ENCODE measurements around the gene MANBA. TPM values are rescaled to one million over a fixed set of nuclear protein-coding genes. Genes with fewer than 3 reads are reported as not detected.
"Not testable (repeated sequence)": the region's sequence is repeated elsewhere in the genome, so short reads cannot be mapped to it uniquely, and the experiment has no call there.

Gene MANBA
- total RNA-seq, 1 experiment from 2014 or later = 21.4 TPM

DNA sequence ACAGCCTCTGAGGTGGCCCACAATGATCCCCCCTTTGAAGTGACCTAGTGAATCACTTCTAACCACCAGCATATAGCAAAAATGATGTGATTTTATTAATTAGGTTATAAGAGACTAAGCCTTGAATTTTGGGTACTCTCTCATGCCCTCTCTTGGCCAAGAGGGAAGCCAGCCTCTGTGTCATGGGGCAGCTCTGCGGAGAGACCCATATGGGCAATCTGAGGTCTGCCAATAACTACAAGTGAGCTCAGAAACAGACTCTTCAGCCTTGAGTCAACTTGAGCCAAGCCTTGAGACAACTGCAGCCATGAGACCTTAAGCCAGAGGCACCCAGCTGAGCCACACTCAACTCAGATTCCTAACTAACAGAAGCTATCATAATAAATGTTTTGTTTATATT, 45.7 kb downstream of the MANBA start:
- Histone ChIP-seq H2BK5ac (ENCODE audit: insufficient read length, low read length) (no peak overlapping the region), H3K23ac (ENCODE audit: insufficient read length, low read depth, low read length) (no peak overlapping the region), H3K79me1 (ENCODE audit: insufficient read depth, low read depth, low read length, poor library complexity, severe bottlenecking) (no peaks in the 10 kb centered on the region), H3K27ac (ENCODE audit: insufficient read length, low read depth, low read length) (no peak overlapping the region), H2BK120ac (ENCODE audit: low read depth, low read length, poor library complexity, severe bottlenecking) (no peak overlapping the region), H3K4me2 (ENCODE audit: insufficient read depth, insufficient read length, low read length) (no peak overlapping the region), H3K18ac (ENCODE audit: insufficient read length, low read depth, low read length) (no peak overlapping the region), H3K4ac (ENCODE audit: low read depth, low read length) (no peak overlapping the region), H2AFZ (ENCODE audit: low read length) (no peak overlapping the region), H3K23me2 (ENCODE audit: insufficient read length, low read depth, low read length, poor library complexity, severe bottlenecking) (no peaks in the 10 kb centered on the region), H3K9me3 (ENCODE audit: control insufficient read depth, low read depth, low read length) (no peaks in the 10 kb centered on the region), H4K8ac (replicated peaks; ENCODE audit: insufficient read length, low read depth, low read length) (no peak overlapping the region), H2AK5ac (ENCODE audit: insufficient read length, low read length) (no peak overlapping the region), H3T11ph (ENCODE audit: low read length) (no peak overlapping the region), H3K27me3 (ENCODE audit: insufficient read depth, low read length) (no peaks in the 10 kb centered on the region), H4K91ac (ENCODE audit: insufficient read length, low read depth, low read length) (no peak overlapping the region), H2BK20ac (ENCODE audit: low read depth, low read length, poor library complexity, severe bottlenecking) (no peak overlapping the region), H3K4me1 (ENCODE audit: insufficient read depth, low read length) (no peaks in the 10 kb centered on the region), H4K20me1 (ENCODE audit: control insufficient read depth, insufficient read depth, insufficient read length) (no peaks in the 10 kb centered on the region), H2BK15ac (ENCODE audit: low read depth, low read length) (no peak overlapping the region), H3K14ac (ENCODE audit: insufficient read depth, low read length) (no peak overlapping the region), H3K79me2 (ENCODE audit: insufficient read depth, low read length) (no peaks in the 10 kb centered on the region), H2BK12ac (ENCODE audit: insufficient read length, low read depth, low read length) (no peak overlapping the region), H4K5ac (ENCODE audit: insufficient read length, low read depth, low read length) (no peak overlapping the region), H3K56ac (ENCODE audit: insufficient read length, low read depth, low read length) (no peak overlapping the region), H3K9ac (ENCODE audit: extremely low read depth, insufficient read length, low read length) (no peak overlapping the region)
- DNase-seq = no peak
- no peak overlapping the region for H3K4me3 Mint-ChIP-seq
- TF ChIP-seq, protein P1, sequence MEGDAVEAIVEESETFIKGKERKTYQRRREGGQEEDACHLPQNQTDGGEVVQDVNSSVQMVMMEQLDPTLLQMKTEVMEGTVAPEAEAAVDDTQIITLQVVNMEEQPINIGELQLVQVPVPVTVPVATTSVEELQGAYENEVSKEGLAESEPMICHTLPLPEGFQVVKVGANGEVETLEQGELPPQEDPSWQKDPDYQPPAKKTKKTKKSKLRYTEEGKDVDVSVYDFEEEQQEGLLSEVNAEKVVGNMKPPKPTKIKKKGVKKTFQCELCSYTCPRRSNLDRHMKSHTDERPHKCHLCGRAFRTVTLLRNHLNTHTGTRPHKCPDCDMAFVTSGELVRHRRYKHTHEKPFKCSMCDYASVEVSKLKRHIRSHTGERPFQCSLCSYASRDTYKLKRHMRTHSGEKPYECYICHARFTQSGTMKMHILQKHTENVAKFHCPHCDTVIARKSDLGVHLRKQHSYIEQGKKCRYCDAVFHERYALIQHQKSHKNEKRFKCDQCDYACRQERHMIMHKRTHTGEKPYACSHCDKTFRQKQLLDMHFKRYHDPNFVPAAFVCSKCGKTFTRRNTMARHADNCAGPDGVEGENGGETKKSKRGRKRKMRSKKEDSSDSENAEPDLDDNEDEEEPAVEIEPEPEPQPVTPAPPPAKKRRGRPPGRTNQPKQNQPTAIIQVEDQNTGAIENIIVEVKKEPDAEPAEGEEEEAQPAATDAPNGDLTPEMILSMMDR (conservative IDR thresholded peaks at IDR 0.05) = no peak; the same call in 1 of the 3 replicates
- no peaks in the 10 kb centered on the region for H3K4me1 Mint-ChIP-seq
- H3K27me3 Mint-ChIP-seq (ENCODE audit: low read depth) = no peaks in the 10 kb centered on the region
- H3K9me3 Mint-ChIP-seq = peaks cover 6 to 9% of the 10 kb centered on the region in 2 experiments; a peak in 4 of 5 replicates
- no CpG with 5 or more reads among the region's 1 CpG for WGBS (ENCODE audit: extremely low coverage, insufficient read length, low lambda C conversion rate)
- H3K27ac Mint-ChIP-seq = no peak overlapping the region
- H3K36me3 Mint-ChIP-seq (ENCODE audit: insufficient read depth in 1 of 3, low read depth in 3 of 3) = peaks cover 20 to 24% (median 22%) of the 10 kb centered on the region in 3 experiments

DNA sequence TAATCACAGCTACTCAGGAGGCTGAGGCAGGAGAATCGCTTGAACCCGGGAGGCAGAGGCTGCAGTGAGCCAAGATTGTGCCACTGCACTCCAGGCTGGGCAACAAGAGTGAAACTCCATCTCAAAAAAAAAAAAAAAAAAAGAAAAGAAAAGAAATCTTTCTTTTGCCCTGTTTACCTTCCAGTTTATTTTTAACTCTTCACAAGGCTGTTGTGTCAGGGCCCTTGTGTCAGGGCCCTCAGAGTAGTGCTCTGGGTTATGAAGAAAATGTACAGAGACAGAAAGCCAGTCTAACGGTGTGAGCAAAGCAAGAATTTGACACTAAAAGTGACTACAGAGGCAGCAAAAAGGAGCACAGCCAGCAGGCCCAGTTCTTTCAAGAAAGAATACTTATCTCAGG, 47.0 kb downstream of the MANBA start:
- H3K79me2 ChIP-seq (ENCODE audit: insufficient read depth, low read length); H2AK5ac ChIP-seq (ENCODE audit: insufficient read length, low read length); H3K79me1 ChIP-seq (ENCODE audit: insufficient read depth, low read depth, low read length, poor library complexity, severe bottlenecking); H3K27me3 Mint-ChIP-seq (ENCODE audit: low read depth); H3K4me2 ChIP-seq (ENCODE audit: insufficient read depth, insufficient read length, low read length); H2BK120ac ChIP-seq (ENCODE audit: low read depth, low read length, poor library complexity, severe bottlenecking); H3K14ac ChIP-seq (ENCODE audit: insufficient read depth, low read length); H3K27ac ChIP-seq (ENCODE audit: insufficient read length, low read depth, low read length); H3K9me3 Mint-ChIP-seq; H3K27me3 ChIP-seq (ENCODE audit: insufficient read depth, low read length); H2BK5ac ChIP-seq (ENCODE audit: insufficient read length, low read length); H4K8ac ChIP-seq (replicated peaks; ENCODE audit: insufficient read length, low read depth, low read length); DNase-seq; H3K9ac ChIP-seq (ENCODE audit: extremely low read depth, insufficient read length, low read length); H2AFZ ChIP-seq (ENCODE audit: low read length); H3K4ac ChIP-seq (ENCODE audit: low read depth, low read length); H3T11ph ChIP-seq (ENCODE audit: low read length); H3K9me3 ChIP-seq (ENCODE audit: control insufficient read depth, low read depth, low read length); H2BK15ac ChIP-seq (ENCODE audit: low read depth, low read length); H3K4me1 Mint-ChIP-seq; H4K5ac ChIP-seq (ENCODE audit: insufficient read length, low read depth, low read length); H3K18ac ChIP-seq (ENCODE audit: insufficient read length, low read depth, low read length); H2BK20ac ChIP-seq (ENCODE audit: low read depth, low read length, poor library complexity, severe bottlenecking); H4K20me1 ChIP-seq (ENCODE audit: control insufficient read depth, insufficient read depth, insufficient read length); H3K56ac ChIP-seq (ENCODE audit: insufficient read length, low read depth, low read length); H2BK12ac ChIP-seq (ENCODE audit: insufficient read length, low read depth, low read length); H3K4me3 Mint-ChIP-seq; H4K91ac ChIP-seq (ENCODE audit: insufficient read length, low read depth, low read length); H3K27ac Mint-ChIP-seq; H3K4me1 ChIP-seq (ENCODE audit: insufficient read depth, low read length); H3K23me2 ChIP-seq (ENCODE audit: insufficient read length, low read depth, low read length, poor library complexity, severe bottlenecking); H3K23ac ChIP-seq (ENCODE audit: insufficient read length, low read depth, low read length): not testable (repeated sequence)
- no CpG with 5 or more reads among the region's 3 CpGs for WGBS (ENCODE audit: extremely low coverage, insufficient read length, low lambda C conversion rate)
- H3K36me3 Mint-ChIP-seq (ENCODE audit: insufficient read depth in 1 of 3, low read depth in 3 of 3) = peaks cover 7 to 12% (median 10%) of the 10 kb centered on the region in 3 experiments; a peak in 6 of 7 replicates
